Suprapubic skin (tissue), 3 donors: ENCODE measurements around the gene APOBEC3A.

Experiments
- CTCF ChIP-seq, 2 donors: fragments of 200-600 bp in 1 of 2; fragments of 450-650 bp in 1 of 2; sonication (generic) in 1 of 2; IDR thresholded peaks; one replicate each; pipeline ENCODE4 v1.5.1; 2016 to 2019; ENCODE audit warnings: antibody characterized with exemption in 2 of 2, mild to moderate bottlenecking in 1 of 2, moderate library complexity in 1 of 2
- POLR2AphosphoS5 ChIP-seq, 3 donors: sonication (generic); formaldehyde crosslinking; IDR thresholded peaks; one replicate each; pipeline ENCODE4 v1.6.1; 2017; ENCODE audit warnings: antibody characterized with exemption in 3 of 3

DNA sequence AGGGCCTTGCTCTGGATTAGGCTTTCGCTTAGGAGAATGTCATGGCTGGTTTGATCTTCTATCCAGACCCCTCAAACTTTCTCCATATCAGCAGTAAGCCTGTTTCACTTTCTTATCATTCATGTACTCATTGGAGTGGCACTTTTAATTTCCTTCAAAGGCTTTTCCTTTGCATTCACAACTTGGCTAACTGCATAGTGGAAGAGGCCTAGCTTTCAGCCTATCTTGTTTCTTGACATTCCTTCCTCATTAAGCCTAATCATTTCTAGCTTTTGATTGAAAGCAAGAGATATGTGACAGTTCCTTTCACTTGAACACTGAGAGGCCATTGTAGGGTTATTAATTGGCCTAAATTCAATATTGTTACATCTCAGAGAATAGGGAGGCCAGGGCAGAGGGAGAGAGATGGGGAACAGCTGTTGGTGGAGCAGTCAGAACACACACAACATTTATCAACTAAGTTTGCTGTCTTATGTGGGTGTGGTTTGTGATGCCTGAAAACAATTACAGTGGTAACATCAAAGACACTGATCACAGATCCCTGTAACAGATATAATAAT, 37.7 kb upstream of the APOBEC3A start:
- TF ChIP-seq CTCF (IDR thresholded peaks at IDR 0.05) (no peak), POLR2AphosphoS5 (IDR thresholded peaks at IDR 0.05) (no peak)
